IPS-15b (cell line): Measurements from ENCODE around the gene IGDCC3.

Experiments
- H3K27me3 ChIP-seq: one replicate; pipeline ENCODE4 v1.6.1; 2013; ENCODE audit warnings: low read length; ENCODE audit not compliant: control insufficient read depth, insufficient read depth
- H3K36me3 ChIP-seq: one replicate; pipeline ENCODE4 v1.6.1; 2013; ENCODE audit warnings: low read length; ENCODE audit not compliant: control insufficient read depth, insufficient read depth
- H3K4me1 ChIP-seq: one replicate; pipeline ENCODE4 v1.6.1; 2013; ENCODE audit warnings: mild to moderate bottlenecking, low read length; ENCODE audit not compliant: control insufficient read depth, insufficient read depth
- H3K4me3 ChIP-seq: one replicate; pipeline ENCODE4 v1.5.1; 2013; ENCODE audit warnings: low read depth, low read length
- H3K9ac ChIP-seq: one replicate; pipeline ENCODE4 v1.6.1; 2013; ENCODE audit warnings: low read depth, mild to moderate bottlenecking, low read length
- H3K9me3 ChIP-seq: one replicate; pipeline ENCODE4 v1.6.1; 2013; ENCODE audit warnings: mild to moderate bottlenecking, low read length; ENCODE audit not compliant: control insufficient read depth, insufficient read depth

IGDCC3 gene

DNA sequence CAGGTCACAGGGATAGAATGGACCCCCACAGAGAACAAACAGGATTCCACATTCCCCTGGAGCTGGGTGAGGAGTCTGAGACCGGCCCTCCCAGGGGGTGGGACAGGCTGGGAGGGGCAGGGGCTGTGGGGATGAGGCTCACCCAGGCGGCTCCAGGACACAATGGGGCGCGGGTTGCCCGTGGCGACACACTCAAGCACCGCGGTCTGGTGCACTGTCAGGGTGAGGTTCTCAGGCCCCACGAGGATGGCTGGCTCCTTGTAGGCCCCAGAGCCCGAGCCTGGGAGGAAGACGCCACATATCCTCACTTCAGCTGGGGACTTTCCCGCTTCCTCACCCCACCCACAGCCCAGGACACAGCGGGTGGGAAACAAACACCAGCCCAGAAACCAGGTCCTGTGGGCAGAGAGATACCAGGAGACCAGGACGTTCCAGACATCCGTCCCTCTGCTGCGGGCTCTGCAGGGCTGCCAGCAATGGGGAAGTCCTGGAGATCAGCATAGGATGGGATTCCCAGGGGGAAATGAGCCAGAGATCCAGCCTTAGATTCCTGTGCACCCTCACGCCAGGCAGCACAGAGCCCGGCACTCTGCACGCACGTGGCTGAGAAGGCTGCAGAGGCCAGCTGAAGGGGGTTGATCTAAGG, 43.1 kb downstream of the IGDCC3 start:
- Histone ChIP-seq H3K9me3 (no peaks in the 10 kb centered on the region), H3K4me3 (no peak overlapping the region), H3K36me3 (peaks cover 5% of the 10 kb centered on the region), H3K27me3 (peaks cover 4% of the 10 kb centered on the region), H3K4me1 (peaks cover 27% of the 10 kb centered on the region), H3K9ac (no peak overlapping the region)

DNA sequence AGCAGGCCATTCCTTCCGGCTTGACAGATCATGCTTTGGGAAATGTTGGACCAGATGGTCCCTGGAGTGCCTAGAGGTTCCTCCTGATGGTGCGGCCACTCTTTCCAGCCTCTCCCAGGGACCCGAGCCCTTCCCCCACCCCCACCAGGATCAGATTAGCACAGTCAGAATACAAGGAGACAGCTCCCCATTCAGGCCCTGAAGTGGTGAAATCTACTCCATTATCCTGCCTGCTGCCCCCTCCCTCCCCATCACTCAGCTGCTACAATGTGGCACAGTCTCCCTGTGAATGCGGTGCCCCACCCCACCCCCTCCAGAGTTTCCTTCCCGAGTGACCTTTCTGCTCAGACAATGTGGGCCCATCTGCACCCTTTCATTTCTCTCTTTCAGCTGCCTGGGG, 43.9 kb downstream of the IGDCC3 start:
- Histone ChIP-seq H3K9me3 (no peaks in the 10 kb centered on the region), H3K9ac (no peak overlapping the region), H3K27me3 (peaks cover 4% of the 10 kb centered on the region), H3K4me1 (peaks cover 25% of the 10 kb centered on the region), H3K36me3 (peaks cover 5% of the 10 kb centered on the region), H3K4me3 (no peak overlapping the region)

- Histone ChIP-seq H3K4me3 (no peak overlapping the region), H3K4me1 (peaks cover 22% of the 10 kb centered on the region), H3K9ac (peak overlapping the region; percentile 60), H3K27me3 (peaks cover 4% of the 10 kb centered on the region), H3K36me3 (peaks cover 5% of the 10 kb centered on the region), H3K9me3 (no peaks in the 10 kb centered on the region)
Measured at GRCh38 chr15:65333148-65333820, 44.5 kb downstream of the IGDCC3 start.

- H3K4me1 ChIP-seq: peaks cover 17% of the 10 kb centered on the region
Measured at GRCh38 chr15:65332391-65333147, 45.2 kb downstream of the IGDCC3 start.

DNA sequence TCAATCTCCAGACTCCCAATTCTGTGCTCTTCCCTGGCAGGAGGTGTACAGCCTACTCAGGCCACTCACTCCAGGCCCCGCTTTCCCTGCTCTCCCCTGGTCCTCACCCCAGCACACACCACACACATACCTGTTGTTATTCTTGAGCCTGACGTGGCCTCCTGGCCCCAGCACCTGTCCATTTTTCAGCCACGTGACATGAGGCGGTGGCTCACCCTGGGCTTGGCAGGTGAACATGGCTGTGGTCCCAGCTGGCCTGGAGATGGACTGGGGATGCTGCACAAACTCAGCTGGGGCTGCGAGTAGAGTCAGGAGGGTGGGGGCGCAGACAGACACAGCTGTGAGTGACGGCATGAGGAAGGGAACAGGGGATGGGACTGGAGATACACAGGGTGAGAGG, 46.0 kb downstream of the IGDCC3 start:
- H3K4me3 ChIP-seq: no peak overlapping the region
- peaks cover 4% of the 10 kb centered on the region for H3K27me3 ChIP-seq
- H3K9ac ChIP-seq: no peak overlapping the region
- H3K4me1 ChIP-seq: peaks cover 16% of the 10 kb centered on the region
- H3K36me3 ChIP-seq: peaks cover 5% of the 10 kb centered on the region
- H3K9me3 ChIP-seq: no peaks in the 10 kb centered on the region

More at GRCh38 chr15:65332391-65333147, 45.2 kb downstream of the IGDCC3 start:
- H3K9me3 ChIP-seq: no peaks in the 10 kb centered on the region
- H3K9ac ChIP-seq: no peak overlapping the region
- peaks cover 4% of the 10 kb centered on the region for H3K27me3 ChIP-seq
- H3K4me3 ChIP-seq: no peak overlapping the region
- peaks cover 5% of the 10 kb centered on the region for H3K36me3 ChIP-seq

DNA sequence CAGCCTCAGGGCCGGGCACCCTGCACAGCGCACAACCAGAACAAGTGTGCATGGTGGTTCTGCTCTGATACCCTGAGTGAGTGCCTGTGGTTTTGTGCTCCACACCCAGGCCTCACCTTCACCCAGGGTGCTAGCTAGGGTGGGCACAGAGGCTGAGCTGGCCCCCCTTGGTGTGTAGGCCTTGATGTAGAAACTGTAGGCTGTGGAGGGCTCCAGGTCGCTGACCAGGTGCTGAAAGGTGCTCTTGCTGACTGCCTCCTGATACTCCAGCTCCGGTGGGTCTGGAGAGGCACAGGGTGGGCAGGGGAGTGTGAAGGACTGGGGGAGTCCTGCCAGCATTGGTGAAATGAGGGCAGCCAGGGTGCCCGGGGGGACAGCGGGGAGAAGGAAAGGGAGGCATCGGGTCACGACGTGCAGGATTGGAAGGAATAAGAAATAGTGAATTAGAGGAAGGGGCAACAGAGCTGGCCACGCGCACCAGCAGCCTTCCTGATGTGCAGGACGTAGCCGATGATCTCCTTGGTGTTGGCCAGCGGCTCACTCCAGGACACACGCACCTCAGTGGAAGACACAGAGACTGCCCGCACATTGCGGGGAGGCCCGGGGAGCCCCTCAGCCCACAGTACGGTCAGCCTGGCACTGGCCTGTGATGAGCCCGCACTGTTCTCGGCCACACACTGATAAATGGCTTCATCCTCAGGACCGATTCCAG, 46.7 kb downstream of the IGDCC3 start:
- Histone ChIP-seq H3K27me3 (peaks cover 4% of the 10 kb centered on the region), H3K4me1 (peaks cover 10% of the 10 kb centered on the region), H3K9me3 (no peaks in the 10 kb centered on the region), H3K4me3 (no peak overlapping the region), H3K36me3 (peaks cover 5% of the 10 kb centered on the region), H3K9ac (no peak overlapping the region)

- Histone ChIP-seq H3K27me3 (no peaks in the 10 kb centered on the region), H3K4me1 (peaks cover 11% of the 10 kb centered on the region), H3K36me3 (peaks cover 5% of the 10 kb centered on the region), H3K9ac (no peak overlapping the region), H3K4me3 (no peak overlapping the region), H3K9me3 (no peaks in the 10 kb centered on the region)
Measured at GRCh38 chr15:65329984-65330735, 47.6 kb downstream of the IGDCC3 start.

GRCh38 chr15:65329288-65329983, 48.4 kb downstream of the IGDCC3 start:
- Histone ChIP-seq H3K36me3 (peaks cover 5% of the 10 kb centered on the region), H3K9ac (no peak overlapping the region)

DNA sequence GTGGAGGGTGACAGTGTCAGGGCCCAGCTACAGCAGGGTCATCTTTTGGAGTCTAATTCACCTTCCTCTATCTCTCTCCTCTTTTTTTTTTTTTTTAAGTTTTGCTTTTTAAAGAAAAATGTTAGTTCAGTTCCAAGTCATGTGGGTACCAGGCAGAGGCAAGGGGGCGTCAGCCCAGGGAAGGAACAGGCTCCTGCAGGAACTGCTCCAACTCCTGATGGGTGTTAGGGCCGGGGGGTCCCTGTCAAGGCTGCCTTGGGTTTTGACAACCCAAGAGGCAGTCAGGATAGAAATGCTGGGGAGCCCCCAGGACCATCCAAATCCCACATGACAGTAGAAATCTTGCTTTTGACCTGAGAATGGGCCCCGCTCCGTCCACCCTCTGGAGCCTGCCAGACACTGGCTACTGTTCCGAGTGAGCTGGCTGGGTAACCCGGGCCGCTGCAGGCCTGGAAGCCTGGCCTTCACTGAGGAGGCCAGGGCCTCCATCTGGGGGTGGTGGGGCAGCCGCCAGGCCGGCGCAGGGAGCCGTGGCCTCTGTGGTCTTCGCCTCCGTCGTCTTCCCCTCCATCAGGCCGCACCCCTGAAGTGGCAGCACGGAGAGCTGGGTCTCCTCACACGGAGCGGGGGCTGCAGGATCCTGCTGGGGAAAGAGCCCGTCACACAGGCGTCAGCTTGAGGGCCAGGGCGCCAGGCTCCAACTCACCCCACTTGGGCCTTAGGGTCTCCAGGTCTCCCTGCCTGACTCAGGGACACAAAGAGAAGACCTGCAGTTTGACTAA, 49.1 kb downstream of the IGDCC3 start:
- no peak overlapping the region for H3K9ac ChIP-seq
- H3K4me3 ChIP-seq: no peak overlapping the region
- H3K36me3 ChIP-seq: peaks cover 5% of the 10 kb centered on the region
- no peaks in the 10 kb centered on the region for H3K9me3 ChIP-seq
- peaks cover 6% of the 10 kb centered on the region for H3K4me1 ChIP-seq
- no peaks in the 10 kb centered on the region for H3K27me3 ChIP-seq

More at GRCh38 chr15:65329288-65329983, 48.4 kb downstream of the IGDCC3 start:
- Histone ChIP-seq H3K27me3 (no peaks in the 10 kb centered on the region), H3K4me3 (no peak overlapping the region), H3K4me1 (peaks cover 7% of the 10 kb centered on the region), H3K9me3 (no peaks in the 10 kb centered on the region)

GRCh38 chr15:65327651-65328393, 50.0 kb downstream of the IGDCC3 start:
- Histone ChIP-seq H3K27me3 (no peaks in the 10 kb centered on the region), H3K4me1 (peaks cover 3% of the 10 kb centered on the region), H3K9me3 (no peaks in the 10 kb centered on the region), H3K4me3 (no peak overlapping the region), H3K36me3 (peaks cover 5% of the 10 kb centered on the region), H3K9ac (no peak overlapping the region)
